Measurements from ENCODE around the gene ECSIT. TPM values are rescaled to one million over a fixed set of nuclear protein-coding genes. Genes with fewer than 3 reads are reported as not detected.

ECSIT gene
- polyA plus RNA-seq, 1 donor from 2014 or later, result 98.3 TPM

- Histone ChIP-seq H3K9me3 (ENCODE audit: low read length) (no peaks in the 10 kb centered on the region), H3K4me2 (ENCODE audit: low read length) (no peak overlapping the region), H3K27me3 (ENCODE audit: insufficient read depth, low read depth, low read length) (no peaks in the 10 kb centered on the region), H3F3A (ENCODE audit: insufficient read depth, low read length, poor library complexity, severe bottlenecking) (no peaks in the 10 kb centered on the region), H3K9ac (ENCODE audit: low read length) (no peak overlapping the region), H3K27ac (ENCODE audit: low read length) (no peak overlapping the region), H4K20me1 (ENCODE audit: insufficient read depth) (no peaks in the 10 kb centered on the region), H3K4me3 (ENCODE audit: low read length) (no peak overlapping the region), H3K36me3 (ENCODE audit: insufficient read depth, low read length) (no peaks in the 10 kb centered on the region), H2AFZ (ENCODE audit: low read depth, low read length) (no peak overlapping the region), H3K9me2 (ENCODE audit: insufficient read depth, low read length) (no peaks in the 10 kb centered on the region), H3K79me2 (replicated peaks; ENCODE audit: insufficient read depth, low read length) (no peaks in the 10 kb centered on the region)
- TF ChIP-seq REST (IDR thresholded peaks at IDR 0.05; ENCODE audit: borderline replicate concordance), result no peak
- TF ChIP-seq SMC3 (conservative IDR thresholded peaks at IDR 0.05; ENCODE audit: poor library complexity), result no peak
- no peak for TF ChIP-seq RAD21 (conservative IDR thresholded peaks at IDR 0.05)
- TF ChIP-seq CTCF (IDR thresholded peaks at IDR 0.05; ENCODE audit: poor library complexity, severe bottlenecking), result no peak
- no peak for TF ChIP-seq EP300 (conservative IDR thresholded peaks at IDR 0.05; ENCODE audit: poor library complexity, severe bottlenecking)
- TF ChIP-seq TAF1 (IDR thresholded peaks at IDR 0.05; ENCODE audit: low read depth), result no peak
- TF ChIP-seq POLR2AphosphoS5 (IDR thresholded peaks at IDR 0.05), result no peak
Observed at GRCh38 chr19:11499220-11499726, 29.7 kb downstream of the ECSIT start.

GRCh38 chr19:11496391-11497163 lies 32.4 kb downstream of the ECSIT start:
- Histone ChIP-seq H3K9me2 (ENCODE audit: insufficient read depth, low read length) (no peaks in the 10 kb centered on the region), H3K4me2 (ENCODE audit: low read length) (no peak overlapping the region), H3K9me3 (ENCODE audit: low read length) (no peaks in the 10 kb centered on the region)

More at GRCh38 chr19:11496391-11497163, 32.4 kb downstream of the ECSIT start:
- TF ChIP-seq SMC3 (conservative IDR thresholded peaks at IDR 0.05; ENCODE audit: poor library complexity) (peak; percentile 54), EP300 (conservative IDR thresholded peaks at IDR 0.05; ENCODE audit: poor library complexity, severe bottlenecking) (no peak), TAF1 (IDR thresholded peaks at IDR 0.05; ENCODE audit: low read depth) (no peak), CTCF (IDR thresholded peaks at IDR 0.05; ENCODE audit: poor library complexity, severe bottlenecking) (peak; percentile 58), EZH2 (IDR thresholded peaks at IDR 0.05; ENCODE audit: borderline replicate concordance, insufficient read depth, low read length, poor library complexity, severe bottlenecking) (no peak), REST (IDR thresholded peaks at IDR 0.05; ENCODE audit: borderline replicate concordance) (no peak), POLR2AphosphoS5 (IDR thresholded peaks at IDR 0.05) (no peak), MXI1 (conservative IDR thresholded peaks at IDR 0.05; ENCODE audit: poor library complexity, severe bottlenecking) (no peak), RAD21 (conservative IDR thresholded peaks at IDR 0.05) (peak; percentile 33)
- H3K4me3 ChIP-seq (ENCODE audit: low read length), result no peak overlapping the region
- H3K9ac ChIP-seq (ENCODE audit: low read length), result no peak overlapping the region
- no peaks in the 10 kb centered on the region for H3K79me2 ChIP-seq (replicated peaks; ENCODE audit: insufficient read depth, low read length)
- no peaks in the 10 kb centered on the region for H3K36me3 ChIP-seq (ENCODE audit: insufficient read depth, low read length)
- H3K27ac ChIP-seq (ENCODE audit: low read length), result no peak overlapping the region
- no peaks in the 10 kb centered on the region for H4K20me1 ChIP-seq (ENCODE audit: insufficient read depth)
- no peaks in the 10 kb centered on the region for H3K27me3 ChIP-seq (ENCODE audit: insufficient read depth, low read depth, low read length)
- no peaks in the 10 kb centered on the region for H3F3A ChIP-seq (ENCODE audit: insufficient read depth, low read length, poor library complexity, severe bottlenecking)
- H2AFZ ChIP-seq (ENCODE audit: low read depth, low read length), result no peak overlapping the region

Data from neural cell (in vitro differentiated cells).